Parathyroid adenoma (tissue), 2 donors: ENCODE measurements around the gene KRTDAP.

Source experiments
- H2AFZ ChIP-seq: fragments of 300-600 bp; sonication (generic); one replicate; pipeline ENCODE4 v1.7.0; 2017; ENCODE audit warnings: antibody characterized with exemption, mild to moderate bottlenecking
- H3K27ac ChIP-seq: fragments of 300-600 bp; sonication (generic); one replicate; pipeline ENCODE4 v1.7.0; 2017
- H3K27me3 ChIP-seq: fragments of 300-600 bp; sonication (generic); one replicate; pipeline ENCODE4 v1.7.0; 2017; ENCODE audit warnings: low read length; ENCODE audit not compliant: control insufficient read depth, insufficient read depth
- H3K36me3 ChIP-seq: fragments of 300-600 bp; sonication (generic); one replicate; pipeline ENCODE4 v1.7.0; 2017; ENCODE audit warnings: low read length; ENCODE audit not compliant: control insufficient read depth, insufficient read depth
- H3K4me1 ChIP-seq: fragments of 300-600 bp; sonication (generic); one replicate; pipeline ENCODE4 v1.7.0; 2017; ENCODE audit warnings: control low read depth
- H3K4me2 ChIP-seq: fragments of 300-600 bp; sonication (generic); one replicate; pipeline ENCODE4 v1.7.0; 2017; ENCODE audit warnings: low read length
- H3K4me3 ChIP-seq: fragments of 300-600 bp; sonication (generic); one replicate; pipeline ENCODE4 v1.7.0; 2017; ENCODE audit warnings: low read depth, low read length
- H3K79me2 ChIP-seq: fragments of 300-600 bp; sonication (generic); one replicate; pipeline ENCODE4 v1.7.0; 2017; ENCODE audit warnings: control low read depth
- H3K9ac ChIP-seq: fragments of 300-600 bp; sonication (generic); one replicate; pipeline ENCODE4 v1.7.0; 2017; ENCODE audit warnings: mild to moderate bottlenecking
- H3K9me3 ChIP-seq: fragments of 300-600 bp; sonication (generic); one replicate; pipeline ENCODE4 v1.7.0; 2017; ENCODE audit warnings: low read length; ENCODE audit not compliant: control insufficient read depth
- TF ChIP-seq, protein P1 (sequence below): fragments of 300-600 bp; sonication (generic); IDR thresholded peaks from one replicate; pipeline ENCODE4 v1.7.0; 2017; ENCODE audit warnings: antibody characterized with exemption, mild to moderate bottlenecking
- donor health status: primary hyperparathyroidism.

The KRTDAP gene

DNA sequence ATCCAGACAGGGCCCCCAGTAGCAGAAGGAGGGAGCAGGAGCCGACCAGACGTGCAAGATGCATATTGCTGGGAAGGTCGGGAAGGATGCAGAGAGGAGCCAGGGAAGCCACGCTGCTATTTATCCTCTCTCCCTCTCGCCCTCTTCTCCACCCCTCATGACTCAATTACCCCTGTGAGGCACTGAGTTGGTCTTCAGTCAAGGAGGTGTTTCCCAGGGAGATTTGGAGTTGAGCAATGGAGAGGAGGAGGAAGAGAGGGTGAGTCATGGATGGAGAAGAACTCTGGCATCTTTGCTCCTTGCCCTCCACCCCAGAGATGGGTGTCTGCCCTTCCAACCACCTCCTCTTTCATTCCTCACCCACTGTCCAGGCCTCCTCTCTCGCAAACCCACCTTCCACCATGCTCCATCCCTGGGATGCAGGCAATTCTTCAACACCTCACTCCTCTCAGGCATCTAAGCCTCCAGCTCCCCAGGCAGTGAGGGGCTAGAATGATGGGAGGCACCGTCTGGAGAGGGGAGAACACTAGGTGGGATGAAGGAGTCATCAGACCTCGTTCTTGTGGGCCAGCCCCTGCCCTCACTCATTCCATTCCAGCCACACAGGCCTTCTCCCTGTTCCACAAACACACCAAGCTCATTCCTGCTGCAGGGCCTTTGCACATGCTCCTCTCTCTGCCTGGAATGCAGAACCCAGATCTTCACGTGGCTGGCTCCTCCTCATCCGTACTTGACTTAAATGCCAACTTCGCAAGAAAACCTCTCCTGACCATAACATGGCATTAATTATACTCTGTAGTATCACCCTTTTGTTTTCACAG is 38.2 kb upstream of the KRTDAP start, which contains the start of gene SBSN:
Gene SBSN, minus strand, starts transcription at position 94 of the 821 bp plus-strand sequence. Its CDS starts 30 bp downstream, at position 64.
- TF ChIP-seq, protein P1, sequence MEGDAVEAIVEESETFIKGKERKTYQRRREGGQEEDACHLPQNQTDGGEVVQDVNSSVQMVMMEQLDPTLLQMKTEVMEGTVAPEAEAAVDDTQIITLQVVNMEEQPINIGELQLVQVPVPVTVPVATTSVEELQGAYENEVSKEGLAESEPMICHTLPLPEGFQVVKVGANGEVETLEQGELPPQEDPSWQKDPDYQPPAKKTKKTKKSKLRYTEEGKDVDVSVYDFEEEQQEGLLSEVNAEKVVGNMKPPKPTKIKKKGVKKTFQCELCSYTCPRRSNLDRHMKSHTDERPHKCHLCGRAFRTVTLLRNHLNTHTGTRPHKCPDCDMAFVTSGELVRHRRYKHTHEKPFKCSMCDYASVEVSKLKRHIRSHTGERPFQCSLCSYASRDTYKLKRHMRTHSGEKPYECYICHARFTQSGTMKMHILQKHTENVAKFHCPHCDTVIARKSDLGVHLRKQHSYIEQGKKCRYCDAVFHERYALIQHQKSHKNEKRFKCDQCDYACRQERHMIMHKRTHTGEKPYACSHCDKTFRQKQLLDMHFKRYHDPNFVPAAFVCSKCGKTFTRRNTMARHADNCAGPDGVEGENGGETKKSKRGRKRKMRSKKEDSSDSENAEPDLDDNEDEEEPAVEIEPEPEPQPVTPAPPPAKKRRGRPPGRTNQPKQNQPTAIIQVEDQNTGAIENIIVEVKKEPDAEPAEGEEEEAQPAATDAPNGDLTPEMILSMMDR, result no peak
- no peaks in the 10 kb centered on the region for H3K9me3 ChIP-seq
- no peaks in the 10 kb centered on the region for H3K4me1 ChIP-seq
- H3K36me3 ChIP-seq, result no peaks in the 10 kb centered on the region
- H3K27ac ChIP-seq, result no peak within 1 kb of the TSS
- no peak within 1 kb of the TSS for H3K9ac ChIP-seq
- H3K27me3 ChIP-seq, result no peaks in the 10 kb centered on the region
- no peak within 1 kb of the TSS for H3K4me2 ChIP-seq
- H3K4me3 ChIP-seq, result no peak within 1 kb of the TSS
- no peak within 1 kb of the TSS for H2AFZ ChIP-seq
- no peaks in the 10 kb centered on the region for H3K79me2 ChIP-seq

DNA sequence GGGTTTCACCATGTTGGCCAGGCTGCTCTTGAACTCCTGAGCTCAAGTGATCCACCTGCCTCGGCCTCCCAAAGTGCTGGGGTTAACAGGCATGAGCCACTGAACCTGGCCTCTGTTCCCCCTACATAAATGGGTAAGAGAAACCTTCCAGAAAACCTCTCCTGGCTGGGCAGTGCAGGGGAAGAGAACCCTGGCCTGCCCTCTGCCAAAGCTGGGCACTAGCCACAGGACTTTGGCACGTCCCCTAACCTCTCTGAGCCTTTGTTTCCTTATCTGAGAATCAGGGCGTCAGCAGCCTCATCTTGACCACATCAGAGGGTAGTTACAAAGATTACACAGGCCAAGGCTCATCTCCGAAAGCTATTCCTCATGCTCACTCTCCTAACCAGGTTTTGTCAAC is 35.6 kb upstream of the KRTDAP start:
- no peak overlapping the region for H3K9ac ChIP-seq
- H3K4me2 ChIP-seq, result no peak overlapping the region
- no peak overlapping the region for H2AFZ ChIP-seq
- no peaks in the 10 kb centered on the region for H3K4me1 ChIP-seq
- H3K79me2 ChIP-seq, result no peaks in the 10 kb centered on the region
- H3K36me3 ChIP-seq, result no peaks in the 10 kb centered on the region
- H3K27me3 ChIP-seq, result no peaks in the 10 kb centered on the region
- TF ChIP-seq, protein P1, result no peak
- no peak overlapping the region for H3K27ac ChIP-seq
- no peak overlapping the region for H3K4me3 ChIP-seq
- no peaks in the 10 kb centered on the region for H3K9me3 ChIP-seq

DNA sequence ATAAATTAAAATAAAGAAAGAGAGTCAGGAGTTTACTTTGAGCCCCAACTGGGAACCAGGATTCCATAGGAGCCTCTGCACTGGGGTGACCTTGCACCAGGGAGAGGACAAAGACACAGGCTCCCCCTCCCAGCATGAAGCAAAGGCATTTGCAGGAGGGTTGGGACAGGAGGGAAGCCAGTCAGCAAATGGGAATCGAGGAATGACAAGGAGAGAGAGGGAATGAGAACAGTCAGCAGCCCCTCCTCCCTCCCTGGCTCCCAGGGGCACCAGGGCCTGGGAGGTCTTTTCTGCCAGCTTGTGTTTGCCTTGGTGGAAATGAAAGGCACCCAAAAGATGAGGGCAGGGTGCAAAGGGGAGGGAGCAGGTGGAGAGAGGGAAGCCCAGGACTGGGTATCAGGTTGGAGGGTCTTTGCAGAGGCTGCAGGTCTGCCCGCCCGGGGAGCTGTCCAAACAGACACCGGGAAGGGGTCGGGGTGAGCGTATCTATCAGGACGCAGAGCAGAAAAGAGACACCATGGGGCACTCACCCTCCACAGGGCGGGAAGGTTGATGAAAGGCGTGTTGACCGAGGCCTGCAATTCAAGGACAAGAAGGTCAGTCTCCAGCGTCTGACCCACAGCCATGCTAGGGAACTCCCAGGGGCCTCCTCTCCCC is 34.0 kb upstream of the KRTDAP start:
- no peaks in the 10 kb centered on the region for H3K36me3 ChIP-seq
- no peaks in the 10 kb centered on the region for H3K4me1 ChIP-seq
- TF ChIP-seq, protein P1, result no peak
- H3K27ac ChIP-seq, result no peak overlapping the region
- no peaks in the 10 kb centered on the region for H3K27me3 ChIP-seq
- no peaks in the 10 kb centered on the region for H3K9me3 ChIP-seq
- H3K79me2 ChIP-seq, result no peaks in the 10 kb centered on the region
- H3K4me2 ChIP-seq, result no peak overlapping the region
- H2AFZ ChIP-seq, result no peak overlapping the region
- H3K4me3 ChIP-seq, result no peak overlapping the region
- H3K9ac ChIP-seq, result no peak overlapping the region

DNA sequence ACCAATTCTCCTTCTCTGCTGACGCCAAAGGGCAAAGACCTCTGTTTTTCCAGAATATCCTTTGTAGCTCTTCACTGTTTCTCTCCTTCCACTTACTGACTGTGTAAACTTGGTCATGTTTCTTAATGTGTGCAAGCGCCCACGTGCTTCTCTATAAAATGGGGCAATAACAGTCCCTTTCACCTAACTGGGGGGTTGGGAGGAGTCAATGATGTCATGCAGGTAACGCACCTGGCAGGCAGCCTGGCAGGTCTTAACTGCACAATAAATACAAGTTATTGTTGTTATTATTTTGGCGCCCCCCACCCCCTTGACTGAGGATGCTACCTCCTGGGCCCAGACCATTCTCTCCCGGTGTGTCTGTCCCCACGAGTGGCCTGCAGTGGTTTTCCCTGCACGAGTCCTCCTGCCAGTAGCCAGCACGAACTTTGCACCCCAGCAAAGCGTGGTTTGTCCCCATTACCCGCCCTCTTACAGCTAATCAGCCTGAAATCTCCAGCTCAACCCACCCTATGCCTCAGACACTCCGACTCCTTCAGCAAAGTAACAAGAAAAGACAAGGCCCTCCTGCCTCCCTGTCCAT is 32.6 kb upstream of the KRTDAP start:
- H3K9me3 ChIP-seq, result no peaks in the 10 kb centered on the region
- no peak overlapping the region for H3K9ac ChIP-seq
- TF ChIP-seq, protein P1, result no peak
- H2AFZ ChIP-seq, result no peak overlapping the region
- H3K27ac ChIP-seq, result no peak overlapping the region
- H3K36me3 ChIP-seq, result no peaks in the 10 kb centered on the region
- H3K27me3 ChIP-seq, result no peaks in the 10 kb centered on the region
- H3K4me1 ChIP-seq, result no peaks in the 10 kb centered on the region
- no peak overlapping the region for H3K4me3 ChIP-seq
- no peaks in the 10 kb centered on the region for H3K79me2 ChIP-seq
- H3K4me2 ChIP-seq, result no peak overlapping the region
